Astrocyte (in vitro differentiated cells and primary cell): ENCODE measurements around the gene TMEM42.

ENCODE experiments used
- CTCF ChIP-seq: IDR thresholded peaks from 2 replicates; pipeline ENCODE4 v1.5.1; 2011; ENCODE audit warnings: low read depth, mild to moderate bottlenecking, inconsistent platforms, low read length, moderate library complexity; ENCODE audit not compliant: insufficient read depth
- EZH2 ChIP-seq: IDR thresholded peaks from 2 replicates; pipeline ENCODE4 v1.6.1; 2012; ENCODE audit warnings: mild to moderate bottlenecking, low read length, inconsistent platforms; ENCODE audit not compliant: insufficient read depth

- TF ChIP-seq EZH2, result no peak
- TF ChIP-seq CTCF, result no peak
Measured at GRCh38 chr3:44845528-44846520, 15.9 kb upstream of the TMEM42 start.
